Activated CD8-positive, alpha-beta memory T cell treated with anti-CD3 and anti-CD28 coated beads for 4 hours (primary cell): ENCODE results near the gene TRH.

ENCODE experiments used
- DNase-seq, 2 donors: peaks; one replicate each; pipeline ENCODE4 v3.0.0-alpha.2; 2020; ENCODE audit warnings: low read depth in 2 of 2

Gene TRH

GRCh38 chr3:129974564-129974832 lies at the start of gene TRH:
TRH (plus strand) TSS chr3:129974720; CDS start chr3:129975817, 1,097 bp downstream.
- DNase-seq = no peak

GRCh38 chr3:129927072-129927471 lies 47.4 kb upstream of the TRH start:
- DNase-seq = no peak

GRCh38 chr3:129929383-129929782 lies 45.1 kb upstream of the TRH start:
- no peak for DNase-seq

- DNase-seq = no peak
Observed at GRCh38 chr3:129933471-129933870, 41.0 kb upstream of the TRH start.

- DNase-seq = no peak
Observed at GRCh38 chr3:129934234-129935123, 40.0 kb upstream of the TRH start.

- no peak for DNase-seq
Observed at GRCh38 chr3:129936757-129937156, 37.8 kb upstream of the TRH start.

GRCh38 chr3:129937717-129938116 lies 36.8 kb upstream of the TRH start:
- no peak for DNase-seq

GRCh38 chr3:129938140-129938930 lies 36.2 kb upstream of the TRH start:
- DNase-seq = no peak

- no peak for DNase-seq
Observed at GRCh38 chr3:129940086-129940485, 34.4 kb upstream of the TRH start.

GRCh38 chr3:129942296-129942695 lies 32.2 kb upstream of the TRH start:
- DNase-seq = no peak

GRCh38 chr3:129943020-129943419 lies 31.5 kb upstream of the TRH start:
- DNase-seq = no peak

GRCh38 chr3:129944709-129945108 lies 29.8 kb upstream of the TRH start:
- no peak for DNase-seq

- no peak for DNase-seq
Observed at GRCh38 chr3:129947538-129948240, 26.8 kb upstream of the TRH start.

GRCh38 chr3:129950318-129951046 lies 24.0 kb upstream of the TRH start:
- DNase-seq = no peak

- no peak for DNase-seq
Observed at GRCh38 chr3:129952556-129953355, 21.8 kb upstream of the TRH start.

- DNase-seq = no peak
Observed at GRCh38 chr3:129953621-129954020, 20.9 kb upstream of the TRH start.

- no peak for DNase-seq
Observed at GRCh38 chr3:129954514-129954913, 20.0 kb upstream of the TRH start.

- no peak for DNase-seq
Observed at GRCh38 chr3:129956936-129957335, 17.6 kb upstream of the TRH start.

- DNase-seq = no peak
Observed at GRCh38 chr3:129958755-129959154, 15.8 kb upstream of the TRH start.

GRCh38 chr3:129961141-129961541 lies 13.4 kb upstream of the TRH start:
- no peak for DNase-seq

- DNase-seq = no peak
Observed at GRCh38 chr3:129962600-129962999, 11.9 kb upstream of the TRH start.
